22Rv1 (cell line): Measurements from ENCODE around the gene FANCC.

Experiments used
- H3K27ac ChIP-seq: fragments of 450-650 bp; 2 replicates; pipeline ENCODE4 v1.5.1; 2017
- CTCF ChIP-seq: fragments of 450-650 bp; IDR thresholded peaks from 2 replicates; pipeline ENCODE4 v1.5.1; 2017; ENCODE audit warnings: mild to moderate bottlenecking
- ZFX ChIP-seq: fragments of 450-650 bp; IDR thresholded peaks from 2 replicates; pipeline ENCODE4 v1.6.1; 2017; ENCODE audit warnings: antibody characterized with exemption, borderline replicate concordance

Gene FANCC

GRCh38 chr9:95174038-95174437 is 143.5 kb downstream of the FANCC start:
- TF ChIP-seq ZFX (no peak), CTCF (peak; percentile 15; the same call in 1 of the 2 replicates)
- no peak overlapping the region for H3K27ac ChIP-seq

GRCh38 chr9:95171596-95171995 is 145.9 kb downstream of the FANCC start:
- no peak for TF ChIP-seq ZFX
- no peak for TF ChIP-seq CTCF
- H3K27ac ChIP-seq: no peak overlapping the region

GRCh38 chr9:95171001-95171400 is 146.5 kb downstream of the FANCC start:
- no peak overlapping the region for H3K27ac ChIP-seq

DNA sequence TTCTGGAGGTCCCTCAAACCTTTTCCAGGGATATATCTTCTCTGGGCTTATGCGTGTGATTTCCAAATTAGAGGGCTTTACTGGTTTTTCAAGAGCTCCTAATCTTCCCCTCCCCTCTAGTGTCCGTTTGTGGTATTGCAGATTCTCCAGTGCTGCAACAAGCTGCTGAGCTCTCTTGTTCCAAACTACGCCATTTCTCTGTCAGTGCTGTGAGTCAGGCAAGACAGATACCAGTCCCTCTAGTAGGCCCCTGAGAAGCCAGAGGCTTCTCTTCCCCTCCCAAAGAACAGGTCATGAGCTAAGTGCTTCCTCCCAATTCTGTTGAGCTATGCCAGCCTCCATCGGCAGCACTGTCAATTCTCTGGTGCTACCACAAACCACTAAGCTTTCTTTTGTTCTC is 149.5 kb downstream of the FANCC start:
- no peak overlapping the region for H3K27ac ChIP-seq
- TF ChIP-seq ZFX: no peak
- peak; percentile 86 for TF ChIP-seq CTCF

More at GRCh38 chr9:95171001-95171400, 146.5 kb downstream of the FANCC start:
- TF ChIP-seq ZFX: no peak
- no peak for TF ChIP-seq CTCF

DNA sequence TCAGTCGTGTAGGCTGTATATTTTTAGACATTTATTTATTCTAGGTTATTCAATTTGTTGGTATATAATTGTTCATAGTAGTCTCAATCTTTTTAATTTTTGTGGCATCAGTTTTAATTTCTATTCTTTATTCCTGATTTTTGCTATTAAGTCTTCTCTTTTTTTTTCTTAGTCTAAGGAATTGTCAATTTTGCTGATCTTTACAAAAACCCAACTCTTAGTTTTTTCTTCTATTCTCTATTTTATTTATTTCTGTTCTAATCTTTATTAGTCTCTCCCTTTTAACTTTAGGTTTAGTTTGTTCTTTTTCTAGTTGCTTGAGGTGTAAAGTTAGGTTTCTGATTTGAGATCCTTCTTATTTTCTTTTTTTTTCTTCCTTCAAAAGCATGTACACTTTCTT is 152.5 kb downstream of the FANCC start:
- TF ChIP-seq CTCF (no peak), ZFX (no peak)
- no peak overlapping the region for H3K27ac ChIP-seq

- TF ChIP-seq ZFX: no peak
- no peak for TF ChIP-seq CTCF
- H3K27ac ChIP-seq: no peak overlapping the region
Observed at GRCh38 chr9:95157481-95158151, 159.9 kb downstream of the FANCC start.

- H3K27ac ChIP-seq: no peak overlapping the region
- TF ChIP-seq ZFX (no peak), CTCF (no peak)
Observed at GRCh38 chr9:95156074-95156473, 161.4 kb downstream of the FANCC start.
